ENCODE data around the gene ISG20L2.

ISG20L2 gene

DNA sequence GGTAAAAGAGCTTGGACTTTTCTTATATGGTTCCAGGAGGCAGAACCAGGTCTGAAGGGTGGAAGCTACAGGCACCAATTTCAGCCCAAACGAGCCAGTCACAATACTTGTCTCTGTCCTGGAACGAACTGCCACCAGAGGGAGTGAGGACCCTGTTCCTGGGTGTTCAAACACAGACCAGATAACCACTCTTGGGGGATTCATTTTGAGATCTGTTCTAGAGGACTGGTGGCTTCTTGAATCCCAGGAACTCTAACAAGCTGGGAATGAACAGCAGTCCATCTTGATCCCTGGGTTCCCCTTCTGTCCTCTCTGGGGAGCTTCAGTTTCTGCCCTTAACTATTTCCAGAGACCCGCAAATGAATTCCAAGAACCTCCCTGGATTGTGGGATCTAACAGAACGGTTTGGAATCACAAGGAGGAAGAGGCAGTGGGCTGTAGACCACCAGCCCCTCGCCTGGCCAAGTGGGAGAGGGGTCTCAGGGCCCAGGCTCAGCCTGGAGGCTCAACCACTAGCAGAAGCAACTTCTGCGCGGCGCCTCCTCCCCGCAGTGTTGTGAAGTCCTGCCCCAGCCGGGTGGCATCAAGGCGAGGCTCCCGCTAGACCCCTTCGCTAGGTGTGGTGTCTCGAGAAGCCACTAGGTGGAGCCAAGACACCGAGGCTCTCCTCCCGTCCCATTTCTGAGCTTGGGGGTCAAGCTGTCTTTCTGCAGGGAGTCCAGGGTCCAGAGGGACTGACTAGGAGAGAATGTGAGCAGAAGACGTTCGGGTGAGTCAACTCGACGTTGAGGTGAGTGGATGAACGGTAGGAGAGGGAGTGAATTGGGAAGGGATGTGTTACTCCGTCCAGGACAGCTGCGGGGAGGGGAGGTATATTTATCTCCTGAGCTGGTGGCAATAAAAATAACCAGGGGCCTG, 39.3 kb downstream of the ISG20L2 start:
- H3K4me3 ChIP-seq (ENCODE audit: low read length): peak overlapping the region; percentile 42
- TF ChIP-seq, protein P1, sequence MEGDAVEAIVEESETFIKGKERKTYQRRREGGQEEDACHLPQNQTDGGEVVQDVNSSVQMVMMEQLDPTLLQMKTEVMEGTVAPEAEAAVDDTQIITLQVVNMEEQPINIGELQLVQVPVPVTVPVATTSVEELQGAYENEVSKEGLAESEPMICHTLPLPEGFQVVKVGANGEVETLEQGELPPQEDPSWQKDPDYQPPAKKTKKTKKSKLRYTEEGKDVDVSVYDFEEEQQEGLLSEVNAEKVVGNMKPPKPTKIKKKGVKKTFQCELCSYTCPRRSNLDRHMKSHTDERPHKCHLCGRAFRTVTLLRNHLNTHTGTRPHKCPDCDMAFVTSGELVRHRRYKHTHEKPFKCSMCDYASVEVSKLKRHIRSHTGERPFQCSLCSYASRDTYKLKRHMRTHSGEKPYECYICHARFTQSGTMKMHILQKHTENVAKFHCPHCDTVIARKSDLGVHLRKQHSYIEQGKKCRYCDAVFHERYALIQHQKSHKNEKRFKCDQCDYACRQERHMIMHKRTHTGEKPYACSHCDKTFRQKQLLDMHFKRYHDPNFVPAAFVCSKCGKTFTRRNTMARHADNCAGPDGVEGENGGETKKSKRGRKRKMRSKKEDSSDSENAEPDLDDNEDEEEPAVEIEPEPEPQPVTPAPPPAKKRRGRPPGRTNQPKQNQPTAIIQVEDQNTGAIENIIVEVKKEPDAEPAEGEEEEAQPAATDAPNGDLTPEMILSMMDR (IDR thresholded peaks at IDR 0.05; ENCODE audit: insufficient read depth, low read depth, low read length, missing control alignments): peak; percentile 94
- peak; percentile 81 for DNase-seq (ENCODE audit: low read depth)

DNA sequence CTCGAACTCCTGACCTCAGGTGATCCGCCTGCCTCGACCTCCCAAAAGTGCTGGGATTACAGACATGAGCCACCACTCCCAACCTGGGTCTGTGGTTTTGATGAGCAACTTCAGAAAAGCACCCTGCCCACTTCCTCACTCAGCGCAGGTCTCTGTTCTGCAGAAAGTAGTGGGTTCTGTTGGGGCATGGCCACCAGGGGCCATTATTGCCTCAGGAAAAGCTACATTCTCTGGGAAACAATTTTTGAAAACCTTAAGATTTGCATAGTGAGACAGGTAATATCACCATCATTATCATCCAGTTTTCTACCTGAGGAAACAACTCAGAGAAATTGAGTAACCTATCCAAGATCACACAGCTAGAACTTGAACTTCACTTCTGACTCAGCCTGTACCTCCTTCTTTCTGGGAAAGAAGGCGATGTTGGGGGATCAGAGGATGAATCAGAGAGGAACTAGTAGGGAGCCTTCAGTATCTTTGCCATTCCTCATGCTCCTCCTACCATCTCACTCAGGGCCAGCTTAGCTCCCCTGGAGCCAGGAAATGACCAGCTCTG, 44.3 kb downstream of the ISG20L2 start:
- DNase-seq (ENCODE audit: low read depth): peak; percentile 96
- TF ChIP-seq, protein P1 (IDR thresholded peaks at IDR 0.05; ENCODE audit: insufficient read depth, low read depth, low read length, missing control alignments): no peak

DNA sequence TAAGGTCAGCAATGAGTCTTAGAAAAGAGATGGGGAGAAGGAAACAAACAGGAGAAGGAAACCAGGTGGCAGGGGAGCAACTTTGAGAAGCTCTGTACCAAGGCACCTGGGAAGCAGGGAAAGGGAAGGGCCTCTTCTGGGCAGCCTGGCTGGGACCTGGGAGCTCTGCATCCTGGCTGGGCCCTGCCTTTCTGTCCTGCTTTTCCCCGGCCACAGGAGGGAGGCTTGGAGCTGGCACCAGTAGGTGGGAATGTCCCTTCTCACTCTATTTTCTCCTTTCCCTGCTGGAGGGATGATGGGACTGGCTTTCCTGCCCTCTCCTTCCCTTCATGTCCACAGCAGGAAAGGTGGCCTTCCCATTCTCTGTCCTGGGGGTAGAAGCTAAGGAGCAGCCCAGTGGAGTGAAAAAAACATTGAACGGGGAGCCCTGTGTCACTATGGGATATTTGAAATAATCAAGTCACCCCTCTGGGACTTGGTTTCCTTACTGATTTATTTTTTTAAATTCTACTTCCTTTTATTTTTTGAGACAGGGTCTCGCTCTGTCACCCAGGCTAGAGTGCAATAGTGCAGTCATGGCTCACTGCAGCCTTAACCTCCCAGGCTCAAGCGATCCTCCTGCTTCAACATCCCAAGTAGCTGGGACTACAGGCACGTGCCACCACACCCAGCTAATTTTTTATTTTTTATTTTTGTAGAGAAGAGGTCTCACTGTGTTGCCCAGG, 46.2 kb downstream of the ISG20L2 start:
- TF ChIP-seq, protein P1 (IDR thresholded peaks at IDR 0.05; ENCODE audit: insufficient read depth, low read depth, low read length, missing control alignments): peak; percentile 4
- no peak for DNase-seq (ENCODE audit: low read depth)

More for the DNA sequence above, 44.3 kb downstream of the ISG20L2 start:
- H3K4me3 ChIP-seq (ENCODE audit: low read length): no peak overlapping the region

DNA sequence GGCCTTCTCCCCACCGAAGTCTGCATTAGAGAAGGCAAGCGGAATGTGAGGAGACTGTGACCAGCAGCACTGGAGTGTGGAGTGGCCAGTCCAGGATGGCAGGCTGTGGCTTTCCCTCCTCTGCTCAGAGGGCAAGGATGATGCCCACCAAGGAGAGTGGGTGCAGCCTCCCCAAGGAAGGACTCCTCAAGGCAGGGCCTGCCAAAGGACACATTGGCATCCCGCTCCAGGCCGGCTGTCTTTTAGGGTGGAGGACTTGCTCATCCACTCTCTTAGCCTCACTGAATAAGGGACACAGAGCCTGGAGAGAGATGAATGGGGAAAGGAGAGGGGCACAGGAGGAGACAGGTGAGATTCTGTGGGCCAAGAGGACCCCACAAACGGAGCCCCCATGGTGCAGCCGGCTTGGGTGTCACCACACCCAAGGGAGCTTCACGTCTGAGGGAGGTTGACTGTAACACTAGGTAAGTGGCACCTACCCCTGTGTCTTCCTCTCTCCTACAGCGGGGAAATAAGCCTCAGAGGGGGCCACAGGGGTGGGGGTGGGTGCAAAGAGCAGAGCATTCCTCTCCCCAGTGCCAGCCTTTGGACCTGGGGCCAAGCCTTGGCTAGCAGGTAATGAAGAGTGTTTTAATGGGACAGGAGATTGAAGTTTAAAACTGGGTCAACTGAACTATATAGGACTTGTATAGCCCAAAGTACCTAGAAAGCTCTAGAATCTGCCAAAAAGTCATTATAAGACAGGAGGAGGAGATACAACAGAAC, 47.2 kb downstream of the ISG20L2 start:
- no peak overlapping the region for H3K4me3 ChIP-seq (ENCODE audit: low read length)
- DNase-seq (ENCODE audit: low read depth): no peak
- TF ChIP-seq, protein P1 (IDR thresholded peaks at IDR 0.05; ENCODE audit: insufficient read depth, low read depth, low read length, missing control alignments): no peak

More for the DNA sequence above, 46.2 kb downstream of the ISG20L2 start:
- no peak overlapping the region for H3K4me3 ChIP-seq (ENCODE audit: low read length)

DNA sequence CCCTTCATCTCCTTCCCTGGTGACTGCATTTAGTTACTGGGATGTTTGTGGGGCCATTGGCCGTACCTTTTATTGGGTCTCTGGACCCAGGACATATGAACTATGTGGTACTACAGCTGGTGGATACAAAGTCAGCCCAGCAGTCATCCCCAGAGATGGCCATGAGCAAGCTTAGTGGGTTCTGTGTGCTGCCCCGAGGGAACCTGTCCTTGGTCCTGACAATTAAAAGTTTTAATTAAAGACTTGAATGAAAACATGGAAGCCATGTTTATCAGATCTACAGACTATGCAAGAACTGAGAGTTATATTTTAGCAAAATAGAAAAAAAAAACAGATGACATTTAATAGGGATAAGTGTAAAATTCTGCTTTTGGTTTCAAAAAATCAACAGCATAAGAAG, 48.5 kb downstream of the ISG20L2 start:
- TF ChIP-seq, protein P1 (IDR thresholded peaks at IDR 0.05; ENCODE audit: insufficient read depth, low read depth, low read length, missing control alignments): no peak
- DNase-seq (ENCODE audit: low read depth): no peak
- H3K4me3 ChIP-seq (ENCODE audit: low read length): no peak overlapping the region
